ENCODE results near the gene RPN2.

- TF ChIP-seq CTCF (IDR thresholded peaks at IDR 0.05) (no peak), POLR2AphosphoS5 (IDR thresholded peaks at IDR 0.05) (no peak), POLR2A (IDR thresholded peaks at IDR 0.05) (no peak), EP300 (IDR thresholded peaks at IDR 0.05) (no peak)
Observed at GRCh38 chr20:37198932-37199660, 20.0 kb downstream of the RPN2 start.

Measured in gastroesophageal sphincter (tissue), 3 donors.